Stimulated activated naive CD4-positive, alpha-beta T cell treated with Interleukin-2 at 50 U/mL for 16 hours (primary cell): ENCODE results near the gene NR1D2.
A peak's percentile ranks its signal among the peaks of the same experiment; 100 is the strongest.
"Not testable (repeated sequence)": the region's sequence is repeated elsewhere in the genome, so short reads cannot be mapped to it uniquely, and the experiment has no call there.

ENCODE experiments used
- DNase-seq: peaks from one replicate; lab custom pipeline; 2025; lab: John Stamatoyannopoulos, UW

Gene NR1D2

DNA sequence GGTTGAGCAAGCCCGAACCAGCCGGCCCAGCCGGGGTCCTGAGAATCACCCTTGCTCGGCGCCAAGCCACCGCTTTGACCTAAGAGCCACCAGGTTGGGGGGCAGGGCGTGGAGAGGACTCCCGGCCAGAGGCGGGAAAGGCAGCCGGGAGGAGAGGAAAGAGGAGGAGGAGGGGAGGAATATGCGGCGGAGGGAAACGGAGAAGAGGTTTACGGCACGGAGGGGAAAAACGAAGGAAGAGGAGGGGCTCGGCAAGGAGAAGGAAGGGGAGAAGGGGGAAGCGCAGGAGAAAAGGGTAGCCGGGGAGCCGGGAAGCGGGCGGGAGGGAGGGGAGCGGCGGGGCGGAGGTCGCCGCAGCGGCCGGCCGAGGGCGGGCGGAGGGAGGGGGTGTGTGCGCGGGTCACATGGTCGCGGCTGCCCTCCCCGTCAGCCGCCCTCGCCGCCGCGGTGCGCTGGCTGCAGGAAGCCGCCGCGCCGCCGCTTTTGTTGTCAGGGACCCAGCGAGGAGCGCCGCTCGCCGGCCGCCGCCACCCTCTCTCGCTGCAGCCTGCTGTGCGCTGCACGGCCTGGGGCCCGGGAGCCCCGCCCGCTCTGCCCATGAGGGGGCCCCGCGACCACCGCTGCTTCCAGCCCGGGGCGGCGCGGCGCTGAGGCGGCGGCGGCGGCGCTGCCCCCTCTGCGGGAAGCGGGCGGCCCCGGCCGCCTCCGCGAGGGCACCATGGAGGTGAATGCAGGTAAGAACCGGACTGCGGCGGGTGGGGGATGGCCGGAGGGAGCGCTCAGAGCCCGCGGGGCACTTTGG, at the start of gene NR1D2:
TSS of gene NR1D2 (plus strand) at position 426 of the 802 bp plus-strand sequence. CDS start at position 719, 293 bp downstream.
- DNase-seq, result peak; percentile 78

DNA sequence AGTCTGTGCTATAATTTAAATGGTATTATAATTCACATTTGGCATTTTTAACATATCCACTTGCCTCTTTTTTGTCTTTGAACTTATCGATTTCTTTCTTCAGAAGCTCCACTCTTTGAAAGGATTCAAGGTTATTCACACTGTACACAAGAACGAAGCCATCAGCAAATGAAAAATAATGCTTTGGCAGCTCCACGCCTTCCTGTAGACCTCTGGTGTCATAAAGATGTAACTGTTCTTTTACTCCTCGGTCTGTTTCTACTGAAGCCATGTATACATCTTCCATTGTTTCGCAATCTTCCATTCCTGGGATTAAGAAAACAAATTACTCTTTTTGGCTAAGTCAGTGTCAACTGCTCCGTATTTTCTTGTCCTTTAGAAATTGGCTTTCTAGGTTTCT, 44.3 kb upstream of the NR1D2 start:
- DNase-seq, result no peak

DNA sequence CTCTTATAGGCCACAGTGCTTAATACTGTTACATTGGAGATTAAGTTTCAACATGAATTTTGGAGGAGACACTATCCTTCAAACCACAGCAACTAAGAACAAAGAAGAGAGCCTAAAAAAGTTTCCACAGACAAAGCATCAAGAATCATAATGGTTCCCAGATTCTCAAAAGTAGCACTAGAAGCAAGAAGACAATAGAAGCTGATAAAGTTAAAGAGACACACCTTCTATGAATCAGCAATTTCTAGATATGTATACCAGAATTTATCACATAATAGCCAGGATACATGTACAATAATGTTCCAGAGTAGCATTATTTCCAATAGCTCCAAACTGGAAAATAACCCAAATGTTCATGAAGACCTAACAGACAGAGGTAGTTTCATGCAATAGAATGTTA, 40.5 kb upstream of the NR1D2 start:
- no peak for DNase-seq

DNA sequence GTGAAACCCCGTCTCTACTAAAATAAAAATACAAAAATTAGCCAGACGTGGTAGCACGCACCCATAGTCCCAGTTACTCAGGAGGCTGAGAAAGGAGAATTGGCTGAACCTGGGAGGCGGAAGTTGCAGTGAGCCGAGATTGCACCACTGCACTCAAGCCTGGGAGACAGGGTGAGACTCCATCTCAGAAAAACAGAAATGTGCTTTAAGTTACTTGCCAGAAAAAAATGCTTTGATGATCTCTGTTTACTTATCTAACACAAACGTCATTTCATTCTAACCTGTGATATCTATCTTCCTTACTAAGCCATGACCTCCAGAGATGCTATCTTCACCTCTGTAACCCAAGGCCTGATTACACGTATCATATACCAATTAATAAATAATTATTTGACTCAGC, 35.7 kb upstream of the NR1D2 start:
- DNase-seq, result no peak

DNA sequence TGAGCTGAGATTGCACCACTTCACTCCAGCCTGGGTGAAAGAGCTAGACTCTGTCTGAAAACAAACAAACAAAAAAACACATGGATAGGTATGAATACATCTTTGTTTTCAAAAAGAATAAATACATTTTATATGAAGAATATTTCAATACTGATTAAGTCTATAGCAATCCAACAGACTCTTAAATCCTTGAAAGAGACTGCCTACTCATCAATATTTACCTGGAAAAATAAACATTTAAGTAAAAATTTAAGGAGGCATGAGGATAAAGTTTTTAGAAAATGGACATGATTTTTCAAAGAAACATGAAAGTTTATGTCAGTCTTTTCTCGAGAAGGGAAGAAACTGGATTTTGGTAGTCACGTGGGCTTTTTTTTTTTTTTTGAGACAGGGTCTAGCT, 33.7 kb upstream of the NR1D2 start:
- no peak for DNase-seq

DNA sequence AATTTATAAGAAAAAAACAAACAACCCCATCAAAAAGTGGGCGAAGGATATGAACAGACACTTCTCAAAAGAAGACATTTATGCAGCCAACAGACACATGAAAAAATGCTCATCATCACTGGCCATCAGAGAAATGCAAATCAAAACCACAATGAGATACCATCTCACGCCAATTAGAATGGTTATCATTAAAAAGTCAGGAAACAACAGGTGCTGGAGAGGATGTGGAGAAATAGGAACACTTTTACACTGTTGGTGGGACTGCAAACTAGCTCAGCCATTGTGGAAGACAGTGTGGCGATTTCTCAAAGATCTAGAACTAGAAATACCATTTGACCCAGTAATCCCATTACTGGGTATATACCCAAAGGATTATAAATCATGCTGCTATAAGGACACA, 32.8 kb upstream of the NR1D2 start:
- not testable (repeated sequence) for DNase-seq

DNA sequence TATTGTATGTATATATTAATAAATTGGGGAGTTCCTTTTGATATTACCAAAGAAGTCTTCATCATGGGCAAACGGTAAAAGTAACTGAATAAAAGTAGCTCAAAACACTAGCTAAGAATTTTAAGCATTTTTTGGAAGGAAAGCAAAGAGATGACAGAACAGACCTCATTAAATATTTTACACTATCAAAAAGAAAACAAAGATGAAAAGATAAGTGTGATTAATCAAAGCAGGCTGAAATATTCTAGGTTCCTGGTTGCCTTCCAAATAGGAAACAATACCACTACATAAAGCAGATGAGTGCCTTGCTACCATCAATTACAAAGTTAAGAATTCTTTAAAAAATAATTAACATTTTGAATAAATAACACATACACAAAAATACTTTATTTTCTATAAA, 31.9 kb upstream of the NR1D2 start:
- DNase-seq, result no peak

DNA sequence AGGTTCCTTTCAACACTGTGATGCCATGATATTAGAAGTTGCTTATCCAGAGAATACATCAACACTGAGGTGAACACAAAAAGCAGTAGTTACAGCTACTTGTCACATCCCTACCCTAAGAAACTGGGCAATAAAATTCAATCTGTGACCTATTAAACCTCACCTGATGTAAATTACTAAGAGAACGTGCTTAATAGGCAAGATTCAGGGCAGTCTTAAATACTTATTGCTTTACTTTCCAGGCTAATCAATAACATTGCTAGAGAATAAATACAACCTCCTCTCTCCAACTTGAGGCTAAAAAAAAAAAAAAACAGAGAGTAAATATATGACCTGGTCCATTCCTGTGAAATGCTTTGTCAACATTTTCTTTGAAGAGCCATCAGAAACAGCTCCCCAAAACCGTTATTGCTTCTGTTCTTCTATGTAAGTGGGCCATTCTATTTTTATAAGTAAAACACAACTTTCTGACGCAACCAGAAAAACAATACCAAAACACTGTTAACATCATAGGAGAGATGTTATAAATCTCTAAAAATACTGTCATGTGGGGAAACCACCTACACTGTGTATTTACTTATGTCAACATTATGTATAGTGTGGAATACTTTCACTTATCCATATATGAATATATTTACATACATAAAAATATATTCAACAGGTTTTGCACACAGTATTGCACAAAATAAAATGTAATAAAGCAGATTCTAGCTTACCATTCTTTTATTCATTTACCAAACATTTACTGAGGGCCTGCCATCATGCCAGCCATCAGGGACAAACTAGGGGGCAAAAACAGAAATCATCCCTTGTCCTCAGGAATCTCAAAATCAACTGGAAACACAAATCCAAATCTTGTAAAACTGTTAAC, 31.0 kb upstream of the NR1D2 start:
- DNase-seq, result no peak

DNA sequence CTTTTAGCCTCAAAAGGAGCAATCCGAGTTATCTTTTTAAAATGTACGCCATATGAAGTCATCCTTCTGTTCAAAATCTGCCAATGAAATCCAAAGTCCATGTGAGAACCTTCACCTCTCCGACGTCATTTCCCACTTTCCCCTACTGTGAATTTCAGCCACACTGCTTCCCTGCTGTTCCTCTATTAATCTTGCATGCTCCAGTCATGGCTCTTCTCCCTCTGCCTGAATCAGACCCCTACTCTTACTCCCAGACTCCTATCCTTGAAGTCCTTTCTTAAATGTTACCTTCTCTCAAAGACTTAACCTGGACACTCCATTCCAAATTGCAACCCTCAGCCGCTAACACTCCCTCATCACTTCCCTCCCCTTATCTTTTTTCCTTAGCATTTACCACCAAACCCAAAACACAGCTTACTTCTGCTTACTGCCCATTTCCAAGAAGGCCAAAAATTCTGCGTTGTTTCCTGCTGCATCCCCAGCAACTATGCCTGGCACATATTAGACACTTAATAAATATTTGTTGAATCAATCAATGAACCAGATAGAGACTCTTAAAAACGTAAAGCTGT, 29.5 kb upstream of the NR1D2 start:
- no peak for DNase-seq

DNA sequence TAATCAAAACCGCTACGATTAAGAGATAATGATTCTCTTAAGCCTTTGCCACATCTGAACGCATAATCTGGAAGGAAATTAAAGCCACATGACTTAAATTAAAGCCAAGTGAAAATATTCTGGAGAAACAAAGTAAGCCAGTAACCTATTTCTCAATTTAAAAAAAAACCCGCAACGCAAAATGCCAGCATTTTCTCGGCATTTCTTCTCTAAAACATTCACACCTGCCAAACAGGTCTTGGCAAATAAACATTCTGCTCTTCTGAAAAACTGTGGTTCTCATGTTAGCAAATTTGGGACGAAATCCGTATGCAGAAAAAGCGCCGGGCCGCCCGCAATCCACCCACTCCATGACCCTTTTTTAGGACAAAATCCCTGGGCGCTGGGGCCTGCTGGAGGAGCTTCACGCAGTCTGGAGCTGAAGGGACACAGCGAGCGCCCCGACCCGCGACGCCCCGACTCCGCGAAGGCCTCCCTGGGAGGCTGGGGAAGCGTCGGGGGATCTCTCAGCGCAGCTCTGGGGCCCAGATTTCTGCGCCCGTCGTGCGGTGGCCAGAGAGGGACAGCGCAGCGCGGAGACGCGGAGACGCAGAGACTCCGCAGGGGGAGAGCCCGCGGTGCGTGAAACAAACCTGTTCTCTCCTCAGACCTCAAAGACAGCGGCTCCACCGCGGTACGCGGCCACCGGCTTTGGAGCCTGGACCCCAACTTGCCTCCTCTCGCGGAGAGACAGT, 28.8 kb upstream of the NR1D2 start:
- DNase-seq, result no peak

DNA sequence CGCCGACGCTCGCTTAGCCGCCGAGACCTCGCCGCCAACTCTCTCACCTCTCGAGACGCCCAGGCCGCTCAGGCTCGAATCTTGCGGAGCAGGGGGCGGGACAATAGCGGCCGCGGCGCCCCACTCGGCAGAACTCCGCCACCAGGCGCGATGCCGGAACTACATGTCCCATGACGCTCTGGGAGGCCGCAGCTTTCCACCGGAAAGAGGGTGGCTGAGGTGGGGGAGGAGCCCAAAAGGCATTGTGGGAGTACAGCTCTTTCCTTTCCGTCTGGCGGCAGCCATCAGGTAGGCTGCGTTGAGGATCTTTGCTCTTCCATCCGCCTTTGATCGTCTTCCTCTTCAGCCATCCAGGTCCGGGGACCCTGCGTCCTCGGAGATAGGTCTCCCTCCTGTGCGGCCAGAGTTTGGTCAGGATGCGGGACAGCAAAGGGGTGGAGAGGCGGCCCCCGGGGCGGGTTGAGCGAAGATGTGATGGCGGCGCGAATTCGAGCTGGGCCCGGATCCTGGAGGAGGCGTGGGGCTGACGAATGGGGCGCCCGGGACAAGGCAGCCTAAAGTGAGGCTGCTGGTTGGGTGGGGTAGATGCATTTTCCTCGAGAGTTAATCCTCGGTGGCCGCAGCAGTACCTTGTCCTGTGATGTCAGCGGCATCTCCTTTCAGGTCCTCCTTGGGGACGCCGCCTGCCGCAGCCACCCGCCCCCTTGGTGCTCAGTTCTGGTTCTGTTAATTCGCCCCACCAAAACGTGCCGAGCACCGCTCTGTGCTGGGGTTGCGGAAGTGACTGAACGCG, 28.0 kb upstream of the NR1D2 start, which contains the start of the genes NKIRAS1 and RPL15:
TSS of gene NKIRAS1 (minus strand) at position 105 of the 793 bp plus-strand sequence. CDS start 6,086 bp downstream, outside the sequence.
TSS of gene RPL15 (plus strand) at position 247 of the 793 bp plus-strand sequence. CDS start 728 bp downstream, outside the sequence.
- DNase-seq, result peak; percentile 97

DNA sequence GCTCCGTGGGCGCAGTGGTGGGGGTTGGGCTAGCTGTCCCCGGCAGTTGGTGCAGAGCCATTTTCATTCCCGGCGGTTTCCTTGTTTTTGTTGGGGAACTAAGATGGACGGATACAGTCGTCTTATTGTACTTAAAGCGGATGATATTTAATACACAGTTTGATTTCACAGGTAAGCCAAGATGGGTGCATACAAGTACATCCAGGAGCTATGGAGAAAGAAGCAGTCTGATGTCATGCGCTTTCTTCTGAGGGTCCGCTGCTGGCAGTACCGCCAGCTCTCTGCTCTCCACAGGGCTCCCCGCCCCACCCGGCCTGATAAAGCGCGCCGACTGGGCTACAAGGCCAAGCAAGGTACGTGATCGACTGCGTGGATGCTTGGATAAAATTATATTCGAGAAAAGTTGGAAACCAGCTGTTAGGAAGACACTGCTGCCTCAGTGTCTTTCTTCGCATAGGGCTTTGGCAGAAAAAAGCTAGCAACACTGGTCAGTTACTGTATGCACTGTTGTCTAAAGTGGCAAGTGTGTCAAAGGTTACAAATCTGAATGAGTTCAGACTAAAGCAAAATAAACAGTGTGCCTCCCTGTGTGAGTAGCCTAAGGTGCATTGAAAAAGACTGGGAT, 27.3 kb upstream of the NR1D2 start:
- DNase-seq, result not testable (repeated sequence)

DNA sequence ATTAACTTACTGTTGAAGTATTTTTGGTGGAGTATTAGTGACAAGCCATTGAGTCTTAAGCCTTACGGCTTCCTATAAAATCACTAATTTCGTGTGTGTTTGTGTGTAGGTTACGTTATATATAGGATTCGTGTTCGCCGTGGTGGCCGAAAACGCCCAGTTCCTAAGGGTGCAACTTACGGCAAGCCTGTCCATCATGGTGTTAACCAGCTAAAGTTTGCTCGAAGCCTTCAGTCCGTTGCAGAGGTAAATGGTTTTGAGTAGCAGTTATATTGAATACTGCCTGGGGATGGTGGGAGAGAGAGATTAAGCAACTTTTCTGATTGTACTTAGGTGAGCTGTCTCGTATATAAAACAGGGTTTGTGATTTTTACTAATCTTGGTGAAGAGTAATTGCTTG, 26.8 kb upstream of the NR1D2 start:
- DNase-seq, result not testable (repeated sequence)

DNA sequence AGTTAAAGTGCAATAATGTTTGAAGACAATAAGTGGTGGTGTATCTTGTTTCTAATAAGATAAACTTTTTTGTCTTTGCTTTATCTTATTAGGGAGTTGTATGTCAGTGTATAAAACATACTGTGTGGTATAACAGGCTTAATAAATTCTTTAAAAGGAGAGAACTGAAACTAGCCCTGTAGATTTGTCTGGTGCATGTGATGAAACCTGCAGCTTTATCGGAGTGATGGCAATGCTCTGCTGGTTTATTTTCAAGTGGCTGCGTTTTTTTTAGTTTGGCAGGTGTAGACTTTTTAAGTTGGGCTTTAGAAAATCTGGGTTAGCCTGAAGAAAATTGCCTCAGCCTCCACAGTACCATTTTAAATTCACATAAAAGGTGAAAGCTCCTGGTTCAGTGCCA, 25.5 kb upstream of the NR1D2 start:
- no peak for DNase-seq

DNA sequence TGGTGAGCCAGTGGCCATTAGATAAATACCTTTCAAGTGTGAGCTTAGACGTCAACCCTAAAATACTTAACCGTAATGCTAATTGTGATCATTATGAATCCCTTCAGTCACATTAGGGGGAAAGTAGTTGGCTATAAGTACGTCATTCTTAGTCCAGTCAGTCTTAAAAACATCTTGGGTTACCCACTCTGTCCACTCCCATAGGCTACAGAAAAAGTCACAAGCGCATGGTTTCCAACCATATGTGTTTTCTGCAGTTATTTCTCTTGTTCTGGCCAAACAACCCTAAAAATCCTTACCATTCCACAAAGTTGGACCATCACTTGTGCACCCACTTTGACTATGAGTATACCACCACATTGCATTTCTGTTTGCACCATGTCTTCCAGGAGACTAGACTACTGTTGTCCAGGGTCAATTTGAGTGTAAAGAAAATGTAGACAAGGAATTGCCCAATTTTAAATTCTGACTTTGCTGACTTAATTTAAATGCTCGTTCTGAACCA, 24.9 kb upstream of the NR1D2 start:
- DNase-seq, result no peak

DNA sequence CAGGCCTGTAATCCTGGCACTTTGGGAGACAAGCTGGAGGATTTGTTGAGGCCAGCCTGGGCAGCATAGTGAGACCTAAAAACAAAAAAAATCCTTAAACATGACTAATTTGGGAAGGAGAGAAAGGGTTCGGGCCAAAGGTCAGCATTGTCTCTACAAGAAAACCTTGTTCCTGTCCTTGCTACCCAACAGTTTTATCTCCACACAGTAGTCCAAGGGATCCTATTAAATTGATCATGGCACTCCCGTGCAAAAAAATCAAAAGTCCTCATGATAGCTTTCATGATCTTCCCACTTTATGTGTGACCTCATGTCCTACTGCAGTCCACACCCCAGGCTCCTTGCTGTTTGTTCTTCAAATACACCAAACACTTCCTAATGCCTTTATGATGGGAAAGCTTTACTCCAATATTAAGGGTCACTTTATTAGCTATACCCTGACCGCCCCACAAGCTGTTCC, 24.0 kb upstream of the NR1D2 start:
- no peak for DNase-seq

DNA sequence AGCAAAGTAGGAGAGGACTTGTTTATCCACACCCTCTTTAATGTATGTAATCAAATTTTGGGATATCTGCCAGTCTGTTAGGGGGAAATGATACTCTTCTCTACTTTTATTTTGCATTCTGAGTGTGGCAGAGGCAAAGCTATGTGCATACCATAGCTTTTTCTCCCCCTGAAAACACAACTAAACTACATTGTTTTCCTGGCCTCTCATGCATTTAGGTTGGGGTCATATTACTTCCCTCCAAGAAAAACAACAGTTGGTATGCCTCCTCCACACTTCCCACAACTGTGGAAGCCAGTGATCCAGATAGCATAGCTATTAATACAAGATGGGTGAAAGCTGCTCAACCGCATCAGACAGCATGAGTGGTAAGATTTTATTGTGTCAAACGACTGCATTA, 21.3 kb upstream of the NR1D2 start:
- no peak for DNase-seq

DNA sequence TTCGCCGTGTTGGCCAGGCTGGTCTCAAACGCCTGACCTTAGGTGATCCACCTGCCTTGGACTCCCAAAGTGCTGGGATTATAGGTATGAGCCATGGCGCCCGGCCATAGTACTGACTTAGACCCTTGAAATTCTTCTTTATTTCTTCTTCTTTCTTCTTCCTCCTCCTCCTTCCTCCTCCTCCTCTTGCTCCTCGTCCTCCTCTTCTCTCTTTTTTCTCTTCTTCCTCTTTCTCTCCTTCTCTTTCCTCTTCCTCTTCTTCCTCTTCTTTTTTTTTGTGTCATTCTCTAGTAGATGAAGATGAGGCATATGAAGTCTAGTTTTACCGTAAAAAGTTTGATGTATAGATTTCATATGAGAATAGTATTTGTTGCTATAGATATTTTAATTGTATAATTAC, 18.8 kb upstream of the NR1D2 start:
- no peak for DNase-seq

DNA sequence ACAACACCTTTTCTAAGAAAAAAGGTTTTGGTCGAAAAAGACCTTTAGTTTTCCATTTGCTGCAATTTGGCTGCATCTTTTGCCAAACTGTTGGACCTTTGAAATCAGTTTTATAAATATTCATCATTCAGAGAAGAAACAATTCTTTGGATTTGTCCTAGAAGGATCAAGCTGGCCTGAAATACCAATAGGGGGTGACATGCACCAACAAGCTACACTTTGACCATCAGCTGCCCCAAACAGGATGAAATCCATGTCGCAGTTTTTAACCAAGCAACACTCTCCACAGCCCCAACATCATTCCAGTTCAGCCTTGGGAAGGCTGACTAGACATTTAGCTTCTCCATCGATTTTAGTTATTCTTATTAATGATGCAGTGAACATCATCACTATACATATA, 18.4 kb upstream of the NR1D2 start:
- no peak for DNase-seq

DNA sequence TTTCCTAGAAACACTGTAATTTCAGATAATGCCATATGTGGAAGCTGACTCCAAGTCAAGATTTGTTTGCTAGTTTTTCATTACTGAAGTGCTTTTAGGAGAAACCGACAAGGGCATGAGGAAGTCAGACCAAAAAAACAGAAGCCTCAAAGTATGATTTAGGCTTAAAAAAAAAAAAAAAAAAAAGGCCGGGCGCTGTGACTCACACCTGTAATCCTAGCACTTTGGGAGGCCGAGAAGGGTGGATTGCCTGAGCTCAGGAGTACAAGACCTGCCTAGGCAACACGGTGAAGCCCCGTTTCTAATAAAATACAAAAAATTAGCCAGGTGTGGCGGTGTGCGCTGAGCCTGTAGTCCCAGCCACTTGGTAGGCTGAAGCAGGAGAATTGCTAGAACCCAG, 16.6 kb upstream of the NR1D2 start:
- DNase-seq, result no peak
